Lower lobe of right lung (tissue), 2 donors: Measurements from ENCODE around the gene SNX4. TPM values are rescaled to one million over a fixed set of nuclear protein-coding genes. Genes with fewer than 3 reads are reported as not detected.
"Not testable (repeated sequence)": the region's sequence is repeated elsewhere in the genome, so short reads cannot be mapped to it uniquely, and the experiment has no call there.

Source experiments
- ATAC-seq, 2 donors: fragments of 200-7000 bp; cut with Tn5 transposase; one replicate each; pipeline ENCODE4 v1.9.1; 2020 to 2022; ENCODE audit warnings: mild to moderate bottlenecking in 2 of 2, moderate library complexity in 2 of 2
- DNase-seq: peaks from one replicate; pipeline ENCODE4 v3.0.0-alpha.2; 2020
- H3K27ac ChIP-seq: fragments of 200-600 bp; one replicate; pipeline ENCODE4 v1.8.0; 2022
- H3K27me3 ChIP-seq: fragments of 200-600 bp; one replicate; pipeline ENCODE4 v1.8.0; 2022; ENCODE audit warnings: low read depth
- H3K36me3 ChIP-seq: fragments of 200-600 bp; one replicate; pipeline ENCODE4 v1.8.0; 2022; ENCODE audit warnings: mild to moderate bottlenecking
- H3K4me1 ChIP-seq: fragments of 200-600 bp; one replicate; pipeline ENCODE4 v1.8.0; 2022
- H3K4me3 ChIP-seq: fragments of 200-600 bp; one replicate; pipeline ENCODE4 v1.8.0; 2022; ENCODE audit warnings: mild to moderate bottlenecking
- H3K9me3 ChIP-seq: fragments of 200-600 bp; one replicate; pipeline ENCODE4 v1.8.0; 2022
- intact Hi-C: fragments of 100-400 bp; cut with DNase I; formaldehyde crosslinking; loops from one replicate; pipeline ENCODE4 v1.11.0; 2022
- total RNA-seq: library from RNA; stranded (reverse); fragmentation: NEBNext Ultra II Directional; extraction: Animal tissue kit (Norgen Biotek cat#: 25700); gene quantifications from one replicate; pipeline ENCODE4 v1.2.1, GENCODE V29; 2021
- TF ChIP-seq, protein P1 (sequence below): fragments of 200-600 bp; IDR thresholded peaks from one replicate; pipeline ENCODE4 v1.8.0; 2022; ENCODE audit warnings: antibody characterized with exemption, mild to moderate bottlenecking
- donor health status: DM: no; HTN: yes; CAD: no; lungs with severe emphysema.

The SNX4 gene
- total RNA-seq, 1 donor from 2014 or later: 36.8 TPM

- Histone ChIP-seq H3K27ac (no peak overlapping the region), H3K27me3 (no peaks in the 10 kb centered on the region), H3K4me3 (no peak overlapping the region), H3K36me3 (peaks cover 71% of the 10 kb centered on the region), H3K4me1 (no peaks in the 10 kb centered on the region), H3K9me3 (no peaks in the 10 kb centered on the region)
- DNase-seq (no peak), ATAC-seq (no peak)
- intact Hi-C loops: no loop called here
- TF ChIP-seq, protein P1, sequence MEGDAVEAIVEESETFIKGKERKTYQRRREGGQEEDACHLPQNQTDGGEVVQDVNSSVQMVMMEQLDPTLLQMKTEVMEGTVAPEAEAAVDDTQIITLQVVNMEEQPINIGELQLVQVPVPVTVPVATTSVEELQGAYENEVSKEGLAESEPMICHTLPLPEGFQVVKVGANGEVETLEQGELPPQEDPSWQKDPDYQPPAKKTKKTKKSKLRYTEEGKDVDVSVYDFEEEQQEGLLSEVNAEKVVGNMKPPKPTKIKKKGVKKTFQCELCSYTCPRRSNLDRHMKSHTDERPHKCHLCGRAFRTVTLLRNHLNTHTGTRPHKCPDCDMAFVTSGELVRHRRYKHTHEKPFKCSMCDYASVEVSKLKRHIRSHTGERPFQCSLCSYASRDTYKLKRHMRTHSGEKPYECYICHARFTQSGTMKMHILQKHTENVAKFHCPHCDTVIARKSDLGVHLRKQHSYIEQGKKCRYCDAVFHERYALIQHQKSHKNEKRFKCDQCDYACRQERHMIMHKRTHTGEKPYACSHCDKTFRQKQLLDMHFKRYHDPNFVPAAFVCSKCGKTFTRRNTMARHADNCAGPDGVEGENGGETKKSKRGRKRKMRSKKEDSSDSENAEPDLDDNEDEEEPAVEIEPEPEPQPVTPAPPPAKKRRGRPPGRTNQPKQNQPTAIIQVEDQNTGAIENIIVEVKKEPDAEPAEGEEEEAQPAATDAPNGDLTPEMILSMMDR: no peak
Measured at GRCh38 chr3:125498630-125499029, 21.4 kb downstream of the SNX4 start.

DNA sequence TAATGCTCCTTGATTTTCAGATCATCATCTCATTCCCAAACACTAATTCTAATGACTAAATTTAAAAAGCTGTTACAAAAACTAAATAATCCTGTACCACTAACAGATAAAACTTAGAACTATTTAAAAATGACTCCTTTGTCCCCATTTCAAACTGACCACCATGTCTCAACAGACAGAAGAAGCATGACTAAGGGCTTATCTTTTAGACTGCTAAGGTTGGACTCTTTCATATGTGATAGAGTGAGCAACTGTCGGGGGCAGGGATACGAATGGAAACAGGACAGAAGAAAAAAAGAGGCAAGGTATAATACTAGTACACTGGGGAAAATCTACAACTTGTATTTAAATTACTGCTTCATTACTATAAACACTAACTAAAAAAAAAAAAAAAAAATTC, 23.3 kb downstream of the SNX4 start:
- H3K27me3 ChIP-seq: no peaks in the 10 kb centered on the region
- no peaks in the 10 kb centered on the region for H3K9me3 ChIP-seq
- no peak overlapping the region for H3K4me3 ChIP-seq
- no peak overlapping the region for H3K27ac ChIP-seq
- no peaks in the 10 kb centered on the region for H3K4me1 ChIP-seq
- ATAC-seq: no peak
- DNase-seq: no peak
- intact Hi-C loops: no loop called here
- TF ChIP-seq, protein P1: no peak
- peaks cover 74% of the 10 kb centered on the region for H3K36me3 ChIP-seq

- intact Hi-C loops: no loop called here
- Histone ChIP-seq H3K4me3 (no peak overlapping the region), H3K36me3 (peaks cover 50% of the 10 kb centered on the region), H3K9me3 (no peaks in the 10 kb centered on the region), H3K4me1 (no peaks in the 10 kb centered on the region), H3K27me3 (no peaks in the 10 kb centered on the region), H3K27ac (no peak overlapping the region)
- TF ChIP-seq, protein P1: no peak
- DNase-seq: no peak
- ATAC-seq: no peak
Measured at GRCh38 chr3:125482406-125482805, 37.6 kb downstream of the SNX4 start.

DNA sequence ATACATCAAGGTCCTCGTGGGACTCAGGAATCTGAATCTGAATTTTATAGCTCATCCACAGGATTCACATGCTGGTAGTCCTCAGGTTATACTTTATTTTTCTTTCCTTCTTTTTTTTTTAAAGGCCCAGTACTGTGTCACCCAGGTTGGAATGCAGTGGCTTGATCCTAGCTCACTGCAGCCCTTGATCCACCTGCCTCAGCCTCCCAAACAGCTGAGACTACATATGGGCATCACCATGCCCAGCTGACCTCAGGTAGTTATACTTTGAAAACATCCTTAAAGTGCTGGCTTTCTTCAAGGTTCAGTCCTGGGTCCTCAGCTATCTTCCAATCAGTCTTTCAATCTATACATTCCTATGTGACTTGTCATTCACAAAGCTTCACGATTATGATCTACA, 38.2 kb downstream of the SNX4 start:
- H3K27me3 ChIP-seq: no peaks in the 10 kb centered on the region
- no peaks in the 10 kb centered on the region for H3K4me1 ChIP-seq
- intact Hi-C loops: no loop called here
- no peaks in the 10 kb centered on the region for H3K9me3 ChIP-seq
- TF ChIP-seq, protein P1: no peak
- ATAC-seq (no peak), DNase-seq (no peak)
- H3K27ac ChIP-seq: no peak overlapping the region
- H3K4me3 ChIP-seq: no peak overlapping the region
- H3K36me3 ChIP-seq: peaks cover 50% of the 10 kb centered on the region

DNA sequence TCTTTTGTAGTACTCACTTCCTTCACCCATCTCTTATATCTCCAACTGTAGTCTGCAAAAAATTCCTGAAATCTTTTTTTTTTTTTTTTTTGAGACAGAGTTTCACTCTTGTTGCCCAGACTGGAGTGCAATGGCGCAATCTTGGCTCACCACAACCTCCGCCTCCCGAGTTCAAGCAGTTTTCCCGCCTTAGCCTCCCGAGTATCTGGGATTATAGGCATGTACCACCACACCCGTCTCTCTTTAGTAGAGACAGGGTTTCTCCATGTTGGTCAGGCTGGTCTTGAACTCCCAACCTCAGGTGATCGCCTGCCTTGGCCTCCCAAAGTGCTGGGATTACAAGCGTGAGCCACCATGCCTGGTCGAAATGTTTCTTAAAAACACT, 38.6 kb downstream of the SNX4 start:
- H3K4me3 ChIP-seq, H3K9me3 ChIP-seq, H3K27me3 ChIP-seq, H3K4me1 ChIP-seq, H3K27ac ChIP-seq, intact Hi-C loops, ATAC-seq, DNase-seq: not testable (repeated sequence)
- peaks cover 51% of the 10 kb centered on the region for H3K36me3 ChIP-seq

- H3K27me3 ChIP-seq: no peaks in the 10 kb centered on the region
- DNase-seq (no peak), ATAC-seq (no peak)
- H3K4me3 ChIP-seq: no peak overlapping the region
- TF ChIP-seq, protein P1: no peak
- H3K9me3 ChIP-seq: no peaks in the 10 kb centered on the region
- H3K4me1 ChIP-seq: no peaks in the 10 kb centered on the region
- H3K27ac ChIP-seq: no peak overlapping the region
- intact Hi-C loops: no loop called here
- H3K36me3 ChIP-seq: peaks cover 51% of the 10 kb centered on the region
Measured at GRCh38 chr3:125480656-125481374, 39.2 kb downstream of the SNX4 start.
